ENCODE data around the gene CASP10. TPM values are rescaled to one million over a fixed set of nuclear protein-coding genes. Genes with fewer than 3 reads are reported as not detected.
A peak's percentile ranks its signal among the peaks of the same experiment; 100 is the strongest.

Gene CASP10
- total and polyA plus RNA-seq, 9 of the 15 experiments (the other 6 are each of a cell fraction or from before 2014, with no cell fraction given): 7.1 to 20.4 (median 10.8) TPM

- TF ChIP-seq ZNF511 (CRISPR knock-in tag; IDR thresholded peaks at IDR 0.05): no peak
- no peak; the same call in 1 of the 2 replicates for TF ChIP-seq REST (IDR thresholded peaks at IDR 0.05; ENCODE audit: borderline replicate concordance)
- no peak for TF ChIP-seq REST (CRISPR knock-in tag; IDR thresholded peaks at IDR 0.05; ENCODE audit: low read depth)
- peak; percentile 72 for TF ChIP-seq STAT5A (IDR thresholded peaks at IDR 0.05; ENCODE audit: borderline replicate concordance, low read length)
- no peak for TF ChIP-seq PHTF2 (CRISPR knock-in tag; IDR thresholded peaks at IDR 0.05)
- TF ChIP-seq FOXO4 (CRISPR knock-in tag; IDR thresholded peaks at IDR 0.05): no peak
- TF ChIP-seq FOXA3 (CRISPR knock-in tag; conservative IDR thresholded peaks at IDR 0.05 in 1 of 2, IDR thresholded peaks at IDR 0.05 in 1 of 2): peak; percentile 17 to 55; a peak in 1 of 4 replicates
- no peak for TF ChIP-seq ZNF23 (CRISPR knock-in tag; IDR thresholded peaks at IDR 0.05)
- TF ChIP-seq TRIM28 (IDR thresholded peaks at IDR 0.05): no peak
- peak; percentile 81 for TF ChIP-seq NCOR1 (IDR thresholded peaks at IDR 0.05)
- no peak for TF ChIP-seq SP1 (CRISPR knock-in tag; IDR thresholded peaks at IDR 0.05)
- no peak for TF ChIP-seq DMBX1 (CRISPR knock-in tag; IDR thresholded peaks at IDR 0.05; ENCODE audit: borderline replicate concordance)
- no peak for TF ChIP-seq ZNF239 (CRISPR knock-in tag; IDR thresholded peaks at IDR 0.05)
- no peak for TF ChIP-seq MEF2D (tag; conservative IDR thresholded peaks at IDR 0.05; ENCODE audit: low read depth)
- TF ChIP-seq SMAD2 (IDR thresholded peaks at IDR 0.05; ENCODE audit: low read depth, low read length): no peak
- no peak for TF ChIP-seq ZBTB26 (CRISPR knock-in tag; IDR thresholded peaks at IDR 0.05)
- no peak for TF ChIP-seq ZNF695 (CRISPR knock-in tag; IDR thresholded peaks at IDR 0.05)
- TF ChIP-seq ELK3 (CRISPR knock-in tag; IDR thresholded peaks at IDR 0.05): no peak
Observed at GRCh38 chr2:201220102-201220570, 37.2 kb downstream of the CASP10 start (continued).

Data from K562 (cell line).